ENCODE results near the gene NR1I2. TPM values are rescaled to one million over a fixed set of nuclear protein-coding genes. Genes with fewer than 3 reads are reported as not detected.

Gene NR1I2
- total RNA-seq, 1 experiment from 2014 or later: 0.07 TPM

DNA sequence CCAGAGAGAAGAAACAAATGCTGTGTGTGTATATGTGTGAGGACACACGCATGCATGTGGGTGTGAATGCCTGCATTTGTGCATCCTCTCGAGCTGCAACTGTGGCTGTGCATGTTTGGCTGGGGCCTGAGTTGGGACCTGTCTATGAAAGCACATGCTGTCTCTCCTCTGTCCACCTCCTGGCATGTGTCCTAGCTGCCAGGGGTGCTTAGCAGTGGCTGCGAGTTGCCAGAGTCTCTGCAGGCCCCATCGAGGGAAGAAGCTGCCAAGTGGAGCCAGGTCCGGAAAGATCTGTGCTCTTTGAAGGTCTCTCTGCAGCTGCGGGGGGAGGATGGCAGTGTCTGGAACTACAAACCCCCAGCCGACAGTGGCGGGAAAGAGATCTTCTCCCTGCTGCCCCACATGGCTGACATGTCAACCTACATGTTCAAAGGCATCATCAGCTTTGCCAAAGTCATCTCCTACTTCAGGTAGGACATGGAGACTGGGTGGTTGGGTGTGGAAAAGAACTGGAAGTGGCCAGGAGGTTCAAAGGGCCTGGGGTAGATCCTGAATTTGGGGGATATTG is 30.7 kb downstream of the NR1I2 start:
- POLR2A ChIA-PET: no interaction called here
- intact Hi-C loops (cut with micrococcal nuclease): no loop called here
- H3K9me2 ChIP-seq (ENCODE audit: insufficient read depth): no peaks in the 10 kb centered on the region
- no peak overlapping the region for H2AFZ ChIP-seq (ENCODE audit: low read depth, low read length, poor library complexity, severe bottlenecking)
- H3K27ac ChIP-seq (ENCODE audit: low read depth, low read length): no peak overlapping the region
- H3K4me3 ChIP-seq (replicated peaks in 1 of 2; ENCODE audit: low read depth in 1 of 2, low read length in 2 of 2): no peak overlapping the region
- TF ChIP-seq REST (IDR thresholded peaks at IDR 0.05; ENCODE audit: low read depth) (no peak), ZNF274 (IDR thresholded peaks at IDR 0.05; ENCODE audit: low read depth, low read length) (no peak), JUND (IDR thresholded peaks at IDR 0.05) (no peak), EGR1 (IDR thresholded peaks at IDR 0.05; ENCODE audit: low read depth) (no peak), POLR2AphosphoS5 (IDR thresholded peaks at IDR 0.05; ENCODE audit: low read depth, low read length) (no peak), TCF7L2 (IDR thresholded peaks at IDR 0.05; ENCODE audit: borderline replicate concordance, extremely low read depth, insufficient read depth, insufficient read length) (no peak), YY1 (IDR thresholded peaks at IDR 0.05; ENCODE audit: extremely low read depth, insufficient replicate concordance, low read depth, low read length) (no peak), CBX3 (IDR thresholded peaks at IDR 0.05; ENCODE audit: low read depth) (no peak), ELF1 (IDR thresholded peaks at IDR 0.05; ENCODE audit: borderline replicate concordance, low read depth) (no peak), POLR2A (IDR thresholded peaks at IDR 0.05; ENCODE audit: borderline replicate concordance, extremely low read depth, insufficient read depth, insufficient read length) (no peak), RAD21 (IDR thresholded peaks at IDR 0.05; ENCODE audit: low read depth) (no peak), MAX (IDR thresholded peaks at IDR 0.05) (no peak)
- TF ChIP-seq, protein P1, sequence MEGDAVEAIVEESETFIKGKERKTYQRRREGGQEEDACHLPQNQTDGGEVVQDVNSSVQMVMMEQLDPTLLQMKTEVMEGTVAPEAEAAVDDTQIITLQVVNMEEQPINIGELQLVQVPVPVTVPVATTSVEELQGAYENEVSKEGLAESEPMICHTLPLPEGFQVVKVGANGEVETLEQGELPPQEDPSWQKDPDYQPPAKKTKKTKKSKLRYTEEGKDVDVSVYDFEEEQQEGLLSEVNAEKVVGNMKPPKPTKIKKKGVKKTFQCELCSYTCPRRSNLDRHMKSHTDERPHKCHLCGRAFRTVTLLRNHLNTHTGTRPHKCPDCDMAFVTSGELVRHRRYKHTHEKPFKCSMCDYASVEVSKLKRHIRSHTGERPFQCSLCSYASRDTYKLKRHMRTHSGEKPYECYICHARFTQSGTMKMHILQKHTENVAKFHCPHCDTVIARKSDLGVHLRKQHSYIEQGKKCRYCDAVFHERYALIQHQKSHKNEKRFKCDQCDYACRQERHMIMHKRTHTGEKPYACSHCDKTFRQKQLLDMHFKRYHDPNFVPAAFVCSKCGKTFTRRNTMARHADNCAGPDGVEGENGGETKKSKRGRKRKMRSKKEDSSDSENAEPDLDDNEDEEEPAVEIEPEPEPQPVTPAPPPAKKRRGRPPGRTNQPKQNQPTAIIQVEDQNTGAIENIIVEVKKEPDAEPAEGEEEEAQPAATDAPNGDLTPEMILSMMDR (IDR thresholded peaks at IDR 0.05 in 2 of 3, conservative IDR thresholded peaks at IDR 0.05 in 1 of 3; ENCODE audit: borderline replicate concordance in 1 of 3, insufficient read depth in 1 of 3, low read depth in 2 of 3, low read length in 2 of 3): no peak
- no peak for ATAC-seq
- no peaks in the 10 kb centered on the region for H3K27me3 ChIP-seq (ENCODE audit: insufficient read depth, low read length)
- no peak overlapping the region for H3K4me2 ChIP-seq (ENCODE audit: low read length)
- H3K9me3 ChIP-seq (ENCODE audit: control insufficient read depth in 1 of 2, insufficient read depth in 1 of 2, low read depth in 1 of 2, low read length in 2 of 2): no peaks in the 10 kb centered on the region
- RAD21 ChIA-PET (ENCODE audit: low non-redundant PET in 1 of 2, low total read pairs in 2 of 2, uncharacterized antibody in 2 of 2, unreplicated experiment in 2 of 2): no interaction called here
- H4K20me1 ChIP-seq (ENCODE audit: insufficient read depth): no peaks in the 10 kb centered on the region
- H3K36me3 ChIP-seq (ENCODE audit: control insufficient read depth in 1 of 2, insufficient read depth in 2 of 2, low read length in 2 of 2): no peaks in the 10 kb centered on the region
- no peaks in the 10 kb centered on the region for H3K4me1 ChIP-seq (ENCODE audit: control insufficient read depth in 1 of 2, insufficient read depth in 2 of 2, low read length in 2 of 2)
- no TSS peak for BruUV-seq (replicated peaks)
- no peaks in the 10 kb centered on the region for H3K79me2 ChIP-seq (ENCODE audit: insufficient read depth, low read length)
- CTCF ChIA-PET: no interaction called here
- H3K9ac ChIP-seq (ENCODE audit: low read length): no peak overlapping the region
- no peak for DNase-seq (ENCODE audit: low read depth, low spot score)

Data from HCT116 (cell line).